Right lobe of liver (tissue), 6 donors: Measurements from ENCODE around the gene LRRC7. TPM values are rescaled to one million over a fixed set of nuclear protein-coding genes. Genes with fewer than 3 reads are reported as not detected.

Source experiments
- ATAC-seq, 4 donors: fragments of 200-7000 bp; cut with Tn5 transposase; one replicate each; pipeline ENCODE4 v1.9.1; 2020; ENCODE audit warnings: mild to moderate bottlenecking in 4 of 4, moderate library complexity in 4 of 4
- DNase-seq, 3 donors: peaks; one replicate each; pipeline ENCODE4 v3.0.0-alpha.2; 2020
- H3K27ac ChIP-seq, 3 donors: fragments of 200-600 bp; one replicate each; pipeline ENCODE4 v1.8.0; 2022
- H3K27me3 ChIP-seq, 2 donors: fragments of 200-600 bp; one replicate each; pipeline ENCODE4 v1.8.0; 2022
- H3K36me3 ChIP-seq, 4 donors: fragments of 200-600 bp; sonication (generic) in 1 of 4; one replicate each; pipeline versions ENCODE4 v1.5.1 to v1.8.0; 2017 to 2022; ENCODE audit warnings: control low read depth in 1 of 4
- H3K4me1 ChIP-seq, 4 donors: fragments of 200-600 bp; sonication (generic) in 1 of 4; one replicate each; pipeline versions ENCODE4 v1.5.1 to v1.8.0; 2017 to 2022; ENCODE audit warnings: control low read depth in 1 of 4
- H3K4me3 ChIP-seq, 3 donors: fragments of 200-600 bp; one replicate each; pipeline ENCODE4 v1.8.0; 2022
- H3K9me3 ChIP-seq, 4 donors: fragments of 200-600 bp; sonication (generic) in 1 of 4; one replicate each; pipeline versions ENCODE4 v1.5.1 to v1.8.0; 2017 to 2022; ENCODE audit warnings: control low read depth in 1 of 4
- CTCF ChIP-seq, 4 donors: fragments of 200-600 bp in 3 of 4; fragments of 450-650 bp in 1 of 4; IDR thresholded peaks; one replicate each; pipeline versions ENCODE4 v1.5.1 to v1.8.0; 2016 to 2022; ENCODE audit warnings: antibody characterized with exemption in 4 of 4, mild to moderate bottlenecking in 2 of 4
- POLR2A ChIP-seq: fragments of 450-650 bp; IDR thresholded peaks from one replicate; pipeline ENCODE4 v1.6.1; 2017; ENCODE audit warnings: antibody characterized with exemption, mild to moderate bottlenecking
- WGBS: methylation state at CpG from one replicate; pipeline ENCODE4 v1.1.6; 2018; ENCODE audit warnings: low coverage, low lambda C conversion rate; ENCODE audit not compliant: insufficient coverage; ENCODE audit errors: missing lambda C conversion rate; 5-methylcytosine and 5-hydroxymethylcytosine counted together
- intact Hi-C, 2 donors: fragments of 100-400 bp; cut with DNase I; formaldehyde crosslinking; loops; one replicate each; pipeline versions ENCODE4 v1.11.2 to v1.14.1; 2022
- total RNA-seq, 6 experiments: library from RNA; depleted of rRNA in 2 of 6; stranded (reverse); fragments of >200 nt in 2 of 6; fragmentation: NEBNext Ultra II Directional in 3 of 6; extraction: Animal tissue kit (Norgen Biotek cat#: 25700) in 3 of 6; gene quantifications; one replicate each; pipeline versions ENCODE4 v1.1.0 to v1.2.4, GENCODE V29; 2016 to 2023
- donor health status: DM: no; HTN: yes; CAD: no.
- donor health status: DM: no; HTN: no; CAD: no.
- donor health status: DM: no; HTN: no; CAD: no.
- donor health status: DM: no; HTN: yes; CAD: no.
- donor health status: DM: no; HTN: yes; CAD: no.

The LRRC7 gene
- total RNA-seq, 6 experiments from 2014 or later, result 0.06 to 0.66 (median 0.22) TPM

- no peaks in the 10 kb centered on the region for H3K9me3 ChIP-seq
- intact Hi-C loops, result no loop called here
- no peaks in the 10 kb centered on the region for H3K36me3 ChIP-seq
- H3K27me3 ChIP-seq, result no peaks in the 10 kb centered on the region
- ATAC-seq (no peak), DNase-seq (no peak)
- H3K4me1 ChIP-seq, result no peaks in the 10 kb centered on the region
- no peak overlapping the region for H3K27ac ChIP-seq
- WGBS, result 74% methylated on average over 1 of the region's 1 CpG
- no peak for TF ChIP-seq POLR2A
- no peak for TF ChIP-seq CTCF (IDR thresholded peaks at IDR 0.05)
- H3K4me3 ChIP-seq, result no peak overlapping the region
Observed at GRCh38 chr1:69589799-69590198, 22.1 kb downstream of the LRRC7 start.

GRCh38 chr1:69592341-69592740 lies 24.6 kb downstream of the LRRC7 start:
- H3K27me3 ChIP-seq, result no peaks in the 10 kb centered on the region
- ATAC-seq (no peak), DNase-seq (no peak)
- H3K36me3 ChIP-seq, result no peaks in the 10 kb centered on the region
- no peak overlapping the region for H3K4me3 ChIP-seq
- H3K4me1 ChIP-seq, result no peaks in the 10 kb centered on the region
- TF ChIP-seq POLR2A, result no peak
- no peak for TF ChIP-seq CTCF (IDR thresholded peaks at IDR 0.05)
- WGBS, result 61% methylated on average over 6 of the region's 6 CpGs
- no peak overlapping the region for H3K27ac ChIP-seq
- intact Hi-C loops, result no loop called here
- no peaks in the 10 kb centered on the region for H3K9me3 ChIP-seq

GRCh38 chr1:69595486-69595885 lies 27.8 kb downstream of the LRRC7 start:
- TF ChIP-seq POLR2A (no peak), CTCF (IDR thresholded peaks at IDR 0.05) (no peak)
- ATAC-seq (no peak), DNase-seq (no peak)
- Histone ChIP-seq H3K27ac (no peak overlapping the region), H3K36me3 (no peaks in the 10 kb centered on the region), H3K4me1 (no peaks in the 10 kb centered on the region), H3K9me3 (no peaks in the 10 kb centered on the region), H3K4me3 (no peak overlapping the region), H3K27me3 (no peaks in the 10 kb centered on the region)
- 73% methylated on average over 2 of the region's 2 CpGs for WGBS
- intact Hi-C loops, result no loop called here

- Histone ChIP-seq H3K36me3 (no peaks in the 10 kb centered on the region), H3K9me3 (no peaks in the 10 kb centered on the region), H3K4me3 (no peak overlapping the region), H3K27me3 (no peaks in the 10 kb centered on the region), H3K4me1 (no peaks in the 10 kb centered on the region), H3K27ac (no peak overlapping the region)
- 32% methylated on average over 3 of the region's 3 CpGs for WGBS
- intact Hi-C loops, result no loop called here
- no peak for DNase-seq
- TF ChIP-seq CTCF (IDR thresholded peaks at IDR 0.05) (no peak), POLR2A (no peak)
- no peak for ATAC-seq
Observed at GRCh38 chr1:69611316-69611715, 43.6 kb downstream of the LRRC7 start.

GRCh38 chr1:69613414-69613813 lies 45.7 kb downstream of the LRRC7 start:
- no peak for TF ChIP-seq CTCF (IDR thresholded peaks at IDR 0.05)
- TF ChIP-seq POLR2A, result no peak
- no peak for ATAC-seq

More at GRCh38 chr1:69613414-69613813, 45.7 kb downstream of the LRRC7 start:
- intact Hi-C loops, result no loop called here
- 65% methylated on average over 2 of the region's 3 CpGs for WGBS
- H3K4me1 ChIP-seq, result no peaks in the 10 kb centered on the region
- no peak overlapping the region for H3K4me3 ChIP-seq
- no peak for DNase-seq
- no peaks in the 10 kb centered on the region for H3K9me3 ChIP-seq
- no peak overlapping the region for H3K27ac ChIP-seq
- no peaks in the 10 kb centered on the region for H3K36me3 ChIP-seq
- no peaks in the 10 kb centered on the region for H3K27me3 ChIP-seq
